ENCODE data around the gene BIRC2.

BIRC2 gene

GRCh38 chr11:102405501-102405900 lies 58.5 kb downstream of the BIRC2 start:
- DNase-seq, result no peak

- DNase-seq, result no peak
Observed at GRCh38 chr11:102406099-102406498, 59.1 kb downstream of the BIRC2 start.

- DNase-seq, result no peak
Observed at GRCh38 chr11:102407901-102408300, 60.9 kb downstream of the BIRC2 start.

GRCh38 chr11:102408339-102408738 lies 61.3 kb downstream of the BIRC2 start:
- DNase-seq, result no peak

- no peak for DNase-seq
Observed at GRCh38 chr11:102410382-102410784, 63.4 kb downstream of the BIRC2 start.

- DNase-seq, result no peak
Observed at GRCh38 chr11:102411142-102411541, 64.1 kb downstream of the BIRC2 start.

- no peak for DNase-seq
Observed at GRCh38 chr11:102413497-102413896, 66.5 kb downstream of the BIRC2 start.

GRCh38 chr11:102414559-102414958 lies 67.5 kb downstream of the BIRC2 start:
- no peak for DNase-seq

- no peak for DNase-seq
Observed at GRCh38 chr11:102415304-102415916, 68.4 kb downstream of the BIRC2 start.

- no peak for DNase-seq
Observed at GRCh38 chr11:102416976-102417375, 70.0 kb downstream of the BIRC2 start.

- DNase-seq, result no peak
Observed at GRCh38 chr11:102419181-102419580, 72.2 kb downstream of the BIRC2 start.

GRCh38 chr11:102420547-102420946 lies 73.5 kb downstream of the BIRC2 start:
- no peak for DNase-seq

GRCh38 chr11:102421261-102421660 lies 74.2 kb downstream of the BIRC2 start:
- DNase-seq, result no peak

- no peak for DNase-seq
Observed at GRCh38 chr11:102422817-102423712, 76.1 kb downstream of the BIRC2 start.

GRCh38 chr11:102423936-102424335 lies 76.9 kb downstream of the BIRC2 start:
- no peak for DNase-seq

GRCh38 chr11:102426000-102426399 lies 79.0 kb downstream of the BIRC2 start:
- DNase-seq, result no peak

- no peak for DNase-seq
Observed at GRCh38 chr11:102426570-102426969, 79.6 kb downstream of the BIRC2 start.

GRCh38 chr11:102427068-102427467 lies 80.1 kb downstream of the BIRC2 start:
- no peak for DNase-seq
